ENCODE data around the gene FRMPD4.

The FRMPD4 gene

DNA sequence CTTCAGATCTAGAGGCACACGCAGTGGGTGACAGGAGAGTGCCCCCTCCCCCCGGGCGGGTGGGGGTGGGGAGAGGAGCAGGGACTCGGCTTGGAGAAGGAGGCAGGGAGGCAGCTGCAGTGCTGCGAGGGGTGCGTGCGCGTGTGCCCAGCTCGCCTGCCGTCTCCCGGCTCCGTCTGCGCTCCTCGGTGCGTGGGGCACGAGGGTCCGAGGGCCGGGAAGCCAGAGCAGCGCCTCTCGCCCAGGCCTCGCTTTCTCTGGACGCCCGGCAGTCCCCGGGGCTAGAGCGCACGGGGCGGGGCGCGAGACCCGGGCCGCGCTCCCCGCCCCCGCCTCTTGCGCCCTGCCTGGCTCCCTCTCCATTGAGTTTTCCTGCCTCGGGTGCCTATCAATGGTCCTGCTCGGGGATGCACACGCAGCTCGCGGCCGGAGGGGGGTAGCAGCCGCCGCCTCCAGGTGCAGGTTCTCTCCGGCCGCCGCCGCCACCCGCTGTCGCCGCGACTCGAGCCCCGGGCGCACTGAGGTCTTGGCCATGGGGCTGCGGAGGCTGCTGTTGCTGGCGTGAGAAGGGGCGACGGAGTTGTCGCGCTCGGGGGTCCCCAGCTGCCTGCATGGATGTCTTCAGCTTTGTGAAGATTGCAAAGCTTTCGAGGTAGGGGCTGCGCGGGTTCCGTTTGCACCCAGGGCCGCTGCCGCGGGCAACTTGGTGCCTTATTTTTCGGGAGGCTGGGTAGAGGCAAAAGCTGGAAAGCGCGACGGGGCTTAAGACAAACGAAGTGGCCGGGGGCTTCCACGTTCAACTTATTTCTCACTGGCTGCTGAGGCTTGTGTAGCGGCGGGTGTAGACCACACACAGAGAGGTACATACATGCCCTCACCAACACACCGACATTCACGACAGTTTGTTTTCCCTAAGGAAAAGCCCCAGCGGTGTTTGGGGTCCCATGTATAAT is at the start of gene FRMPD4:
Gene FRMPD4, plus strand, starts transcription at position 113 of the 953 bp plus-strand sequence. Its CDS starts 499 bp downstream, at position 612.
- no peak for DNase-seq (ENCODE audit: low read depth)

GRCh38 chrX:12089740-12090139 is 48.5 kb upstream of the FRMPD4 start:
- DNase-seq (ENCODE audit: low read depth) = no peak
- TF ChIP-seq, protein P1, sequence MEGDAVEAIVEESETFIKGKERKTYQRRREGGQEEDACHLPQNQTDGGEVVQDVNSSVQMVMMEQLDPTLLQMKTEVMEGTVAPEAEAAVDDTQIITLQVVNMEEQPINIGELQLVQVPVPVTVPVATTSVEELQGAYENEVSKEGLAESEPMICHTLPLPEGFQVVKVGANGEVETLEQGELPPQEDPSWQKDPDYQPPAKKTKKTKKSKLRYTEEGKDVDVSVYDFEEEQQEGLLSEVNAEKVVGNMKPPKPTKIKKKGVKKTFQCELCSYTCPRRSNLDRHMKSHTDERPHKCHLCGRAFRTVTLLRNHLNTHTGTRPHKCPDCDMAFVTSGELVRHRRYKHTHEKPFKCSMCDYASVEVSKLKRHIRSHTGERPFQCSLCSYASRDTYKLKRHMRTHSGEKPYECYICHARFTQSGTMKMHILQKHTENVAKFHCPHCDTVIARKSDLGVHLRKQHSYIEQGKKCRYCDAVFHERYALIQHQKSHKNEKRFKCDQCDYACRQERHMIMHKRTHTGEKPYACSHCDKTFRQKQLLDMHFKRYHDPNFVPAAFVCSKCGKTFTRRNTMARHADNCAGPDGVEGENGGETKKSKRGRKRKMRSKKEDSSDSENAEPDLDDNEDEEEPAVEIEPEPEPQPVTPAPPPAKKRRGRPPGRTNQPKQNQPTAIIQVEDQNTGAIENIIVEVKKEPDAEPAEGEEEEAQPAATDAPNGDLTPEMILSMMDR (IDR thresholded peaks at IDR 0.05; ENCODE audit: low read depth, low read length, missing control alignments) = no peak

More for the DNA sequence above, at the start of gene FRMPD4:
- TF ChIP-seq, protein P1 (IDR thresholded peaks at IDR 0.05; ENCODE audit: low read depth, low read length, missing control alignments) = no peak
- H3K4me3 ChIP-seq (ENCODE audit: low read depth, low read length) = no peak within 1 kb of the TSS

GRCh38 chrX:12113321-12113720 is 25.0 kb upstream of the FRMPD4 start:
- TF ChIP-seq, protein P1 (IDR thresholded peaks at IDR 0.05; ENCODE audit: low read depth, low read length, missing control alignments) = no peak
- no peak overlapping the region for H3K4me3 ChIP-seq (ENCODE audit: low read depth, low read length)
- DNase-seq (ENCODE audit: low read depth) = no peak

More at GRCh38 chrX:12089740-12090139, 48.5 kb upstream of the FRMPD4 start:
- H3K4me3 ChIP-seq (ENCODE audit: low read depth, low read length) = no peak overlapping the region

DNA sequence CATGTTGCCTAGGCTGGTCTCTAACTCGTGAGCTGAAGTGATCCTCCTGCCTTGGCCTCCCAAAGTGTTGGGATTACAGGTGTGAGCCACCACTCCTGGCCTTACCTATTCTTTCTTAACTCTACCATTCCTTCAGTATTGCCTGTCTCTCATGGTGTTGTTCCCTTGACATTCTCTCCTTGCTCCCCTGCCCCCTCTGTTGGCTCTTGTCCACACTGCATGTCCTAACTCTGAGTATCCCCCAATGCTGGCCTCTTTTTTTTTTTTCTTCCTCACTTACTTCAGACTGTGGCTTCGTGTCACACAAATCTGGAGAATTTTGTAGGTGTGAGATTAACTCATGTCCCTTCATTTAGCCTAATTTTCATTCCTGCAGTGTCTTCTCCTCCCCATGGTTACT is 22.9 kb upstream of the FRMPD4 start:
- no peak for DNase-seq (ENCODE audit: low read depth)
- no peak overlapping the region for H3K4me3 ChIP-seq (ENCODE audit: low read depth, low read length)
- TF ChIP-seq, protein P1 (IDR thresholded peaks at IDR 0.05; ENCODE audit: low read depth, low read length, missing control alignments) = peak; percentile 33

DNA sequence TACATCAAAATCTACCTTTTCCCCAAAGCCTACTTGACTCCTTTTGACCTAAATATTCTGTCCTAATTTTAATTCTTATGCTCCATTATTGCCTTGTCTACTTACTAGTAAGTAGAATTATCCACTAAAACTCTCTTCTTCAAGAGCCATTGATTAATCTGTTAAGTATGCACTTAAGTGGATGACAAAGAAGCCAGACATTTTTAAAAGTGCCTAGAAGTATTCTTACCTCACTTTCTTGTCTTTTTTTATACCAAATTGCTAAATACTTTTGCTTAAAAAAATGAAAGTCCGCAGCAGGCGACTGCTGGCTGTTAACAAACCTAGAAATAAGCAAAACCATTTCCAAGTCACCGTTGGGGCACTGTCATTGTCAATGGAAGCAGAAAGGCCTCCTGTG is 20.1 kb upstream of the FRMPD4 start:
- TF ChIP-seq, protein P1 (IDR thresholded peaks at IDR 0.05; ENCODE audit: low read depth, low read length, missing control alignments) = no peak
- no peak for DNase-seq (ENCODE audit: low read depth)

GRCh38 chrX:12128017-12128416 is 10.3 kb upstream of the FRMPD4 start:
- TF ChIP-seq, protein P1 (IDR thresholded peaks at IDR 0.05; ENCODE audit: low read depth, low read length, missing control alignments) = no peak
- no peak for DNase-seq (ENCODE audit: low read depth)
- no peak overlapping the region for H3K4me3 ChIP-seq (ENCODE audit: low read depth, low read length)

More for the DNA sequence above, 20.1 kb upstream of the FRMPD4 start:
- no peak overlapping the region for H3K4me3 ChIP-seq (ENCODE audit: low read depth, low read length)

Measured in GM12864 (cell line).